HG03469 (cell line): ENCODE data around the gene PPFIBP1.

Source experiments
- ATAC-seq: cut with Tn5 transposase; IDR thresholded peaks from one replicate; pipeline ENCODE4 v1.9.1; 2021; ENCODE audit warnings: mild to moderate bottlenecking, moderate library complexity, moderate number of reproducible peaks; ENCODE audit not compliant: unreplicated experiment

PPFIBP1 gene

GRCh38 chr12:27511723-27512045, 12.3 kb upstream of the PPFIBP1 start:
- ATAC-seq = no peak

- no peak for ATAC-seq
These were observed 10.7 kb upstream of the PPFIBP1 start for GRCh38 chr12:27513155-27513824.

GRCh38 chr12:27515671-27516070, 8.3 kb upstream of the PPFIBP1 start:
- no peak for ATAC-seq

- ATAC-seq = no peak
These were observed 7.4 kb upstream of the PPFIBP1 start for GRCh38 chr12:27516625-27517024.

- no peak for ATAC-seq
These were observed 6.5 kb upstream of the PPFIBP1 start for GRCh38 chr12:27517546-27517945.

GRCh38 chr12:27517961-27518665, 5.9 kb upstream of the PPFIBP1 start:
- no peak for ATAC-seq

- no peak for ATAC-seq
These were observed 2.9 kb upstream of the PPFIBP1 start for GRCh38 chr12:27521066-27521465.

GRCh38 chr12:27521981-27522380, 2.0 kb upstream of the PPFIBP1 start:
- ATAC-seq = no peak

- ATAC-seq = peak; percentile 14
These were observed 733 bp upstream of the PPFIBP1 start for GRCh38 chr12:27523305-27523641.

GRCh38 chr12:27524494-27524835, 459 bp downstream of the PPFIBP1 start:
- ATAC-seq = no peak

GRCh38 chr12:27524839-27525753, 1.1 kb downstream of the PPFIBP1 start:
- no peak for ATAC-seq

GRCh38 chr12:27527512-27527911, 3.5 kb downstream of the PPFIBP1 start:
- ATAC-seq = no peak

GRCh38 chr12:27528788-27529187, 4.8 kb downstream of the PPFIBP1 start:
- ATAC-seq = no peak

- no peak for ATAC-seq
These were observed 6.3 kb downstream of the PPFIBP1 start for GRCh38 chr12:27530157-27530922.

GRCh38 chr12:27531896-27532295, 7.9 kb downstream of the PPFIBP1 start:
- ATAC-seq = no peak

- ATAC-seq = peak; percentile 54
These were observed 10.2 kb downstream of the PPFIBP1 start for GRCh38 chr12:27534060-27534764.

- peak; percentile 7 for ATAC-seq
These were observed 10.8 kb downstream of the PPFIBP1 start for GRCh38 chr12:27534765-27535161.

GRCh38 chr12:27535318-27535717, 11.3 kb downstream of the PPFIBP1 start:
- ATAC-seq = peak; percentile 28

GRCh38 chr12:27537855-27538675, 14.1 kb downstream of the PPFIBP1 start:
- no peak for ATAC-seq

- no peak for ATAC-seq
These were observed 15.2 kb downstream of the PPFIBP1 start for GRCh38 chr12:27539191-27539631.
